NCI-H82 (cell line): ENCODE data around the gene SLC9A8.
A peak's percentile ranks its signal among the peaks of the same experiment; 100 is the strongest.

Experiments
- DNase-seq: peaks from one replicate; lab custom pipeline; 2025; lab: John Stamatoyannopoulos, UW

SLC9A8 gene

GRCh38 chr20:49915380-49916145 lies 102.9 kb downstream of the SLC9A8 start, which contains the start of gene SPATA2:
TSS of gene SPATA2 (minus strand) at chr20:49915529. CDS start at chr20:49908490, 7,039 bp downstream.
- peak; percentile 98 for DNase-seq

- DNase-seq = peak; percentile 90
Measured at GRCh38 chr20:49916146-49917002, 103.7 kb downstream of the SLC9A8 start.

- no peak for DNase-seq
Measured at GRCh38 chr20:49918446-49918845, 105.8 kb downstream of the SLC9A8 start.

GRCh38 chr20:49919009-49919408 lies 106.4 kb downstream of the SLC9A8 start:
- no peak for DNase-seq

- DNase-seq = no peak
Measured at GRCh38 chr20:49919461-49919860, 106.8 kb downstream of the SLC9A8 start.

GRCh38 chr20:49924247-49924646 lies 111.6 kb downstream of the SLC9A8 start:
- peak; percentile 57 for DNase-seq

- DNase-seq = no peak
Measured at GRCh38 chr20:49925901-49926454, 113.3 kb downstream of the SLC9A8 start.

GRCh38 chr20:49928411-49929141 lies 115.9 kb downstream of the SLC9A8 start:
- DNase-seq = peak; percentile 92

- no peak for DNase-seq
Measured at GRCh38 chr20:49929142-49929494, 116.5 kb downstream of the SLC9A8 start.

- no peak for DNase-seq
Measured at GRCh38 chr20:49935746-49936152, 123.1 kb downstream of the SLC9A8 start.

GRCh38 chr20:49936153-49937026 lies 123.8 kb downstream of the SLC9A8 start, which contains the start of gene RNF114:
TSS of gene RNF114 (plus strand) at chr20:49936397. CDS start at chr20:49936413, 16 bp downstream.
- peak; percentile 96 for DNase-seq

GRCh38 chr20:49937027-49937929 lies 124.7 kb downstream of the SLC9A8 start:
- DNase-seq = peak; percentile 23

- peak; percentile 85 for DNase-seq
Measured at GRCh38 chr20:49938173-49939163, 125.8 kb downstream of the SLC9A8 start.

GRCh38 chr20:49941456-49941855 lies 128.8 kb downstream of the SLC9A8 start:
- DNase-seq = no peak
